DOHH2 (cell line): ENCODE data around the gene AMPD3.

Source experiments
- EZH2phosphoT487 ChIP-seq: fragments of 200-600 bp; sonication (generic); IDR thresholded peaks from 2 replicates; pipeline ENCODE4 v1.6.1; 2017; ENCODE audit warnings: borderline replicate concordance, mild to moderate bottlenecking, antibody characterized with exemption, low read length, moderate library complexity, mixed read lengths
- TF ChIP-seq, protein P1 (sequence below): fragments of 200-600 bp; sonication (generic); IDR thresholded peaks from one replicate; pipeline ENCODE4 v1.5.1; 2014; ENCODE audit warnings: antibody characterized with exemption, mild to moderate bottlenecking, low read depth, low read length; ENCODE audit not compliant: poor library complexity, severe bottlenecking

DNA sequence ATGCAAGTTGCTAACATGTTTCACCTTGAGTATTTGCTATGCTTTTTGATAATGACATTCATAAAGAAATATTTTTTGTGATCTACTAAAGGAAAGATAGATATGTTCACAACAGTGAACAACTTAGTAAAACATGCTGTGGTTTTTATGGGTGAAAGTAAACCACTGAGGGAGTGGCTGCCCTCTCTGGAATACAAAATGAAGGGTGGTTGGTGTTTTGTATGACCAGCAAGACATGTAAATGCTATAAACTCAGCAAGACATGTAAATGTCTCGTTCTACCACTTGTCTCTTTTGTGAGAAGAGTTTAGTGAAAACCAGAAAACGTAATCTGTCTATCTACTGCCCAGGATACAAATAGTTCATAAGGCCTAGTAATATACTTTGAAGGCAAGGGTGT is 7.6 kb upstream of the AMPD3 start:
- TF ChIP-seq, protein P1, sequence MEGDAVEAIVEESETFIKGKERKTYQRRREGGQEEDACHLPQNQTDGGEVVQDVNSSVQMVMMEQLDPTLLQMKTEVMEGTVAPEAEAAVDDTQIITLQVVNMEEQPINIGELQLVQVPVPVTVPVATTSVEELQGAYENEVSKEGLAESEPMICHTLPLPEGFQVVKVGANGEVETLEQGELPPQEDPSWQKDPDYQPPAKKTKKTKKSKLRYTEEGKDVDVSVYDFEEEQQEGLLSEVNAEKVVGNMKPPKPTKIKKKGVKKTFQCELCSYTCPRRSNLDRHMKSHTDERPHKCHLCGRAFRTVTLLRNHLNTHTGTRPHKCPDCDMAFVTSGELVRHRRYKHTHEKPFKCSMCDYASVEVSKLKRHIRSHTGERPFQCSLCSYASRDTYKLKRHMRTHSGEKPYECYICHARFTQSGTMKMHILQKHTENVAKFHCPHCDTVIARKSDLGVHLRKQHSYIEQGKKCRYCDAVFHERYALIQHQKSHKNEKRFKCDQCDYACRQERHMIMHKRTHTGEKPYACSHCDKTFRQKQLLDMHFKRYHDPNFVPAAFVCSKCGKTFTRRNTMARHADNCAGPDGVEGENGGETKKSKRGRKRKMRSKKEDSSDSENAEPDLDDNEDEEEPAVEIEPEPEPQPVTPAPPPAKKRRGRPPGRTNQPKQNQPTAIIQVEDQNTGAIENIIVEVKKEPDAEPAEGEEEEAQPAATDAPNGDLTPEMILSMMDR = no peak
- no peak for TF ChIP-seq EZH2phosphoT487
